ENCODE data around the gene CEMP1.

The CEMP1 gene

GRCh38 chr16:2528161-2529060, 2.8 kb downstream of the CEMP1 start:
- Histone ChIP-seq H3K9me3 (replicated peaks in 1 of 2; ENCODE audit: control insufficient read depth in 2 of 2, insufficient read depth in 1 of 2, low read depth in 1 of 2, low read length in 2 of 2) (no peaks in the 10 kb centered on the region), H3K4me2 (ENCODE audit: insufficient read depth, low read length, poor library complexity, severe bottlenecking) (no peak overlapping the region), H3K36me3 (replicated peaks in 1 of 2; ENCODE audit: control insufficient read depth in 2 of 2, insufficient read depth in 2 of 2, low read length in 2 of 2) (peaks cover 17 to 48% of the 10 kb centered on the region in 2 donors), H3K14ac (ENCODE audit: low read length) (no peak overlapping the region), H2BK120ac (ENCODE audit: low read depth, low read length) (no peak overlapping the region), H3K23ac (ENCODE audit: low read depth, low read length, poor library complexity) (peak overlapping the region; percentile 65), H3K4me3 (ENCODE audit: low read length in 2 of 2) (peak overlapping the region in 1 of 2 donors; percentile 13), H3K4ac (ENCODE audit: low read length) (no peak overlapping the region), H3K27me3 (ENCODE audit: control insufficient read depth in 3 of 3, insufficient read depth in 3 of 3, low read depth in 1 of 3, low read length in 3 of 3) (peaks cover 0 to 2% (median 0%) of the 10 kb centered on the region in 3 experiments), H2BK5ac (ENCODE audit: low read length) (peak overlapping the region; percentile 39), H3K27ac (replicated peaks; ENCODE audit: low read length) (no peak overlapping the region), H3K18ac (ENCODE audit: low read length) (no peak overlapping the region), H4K8ac (ENCODE audit: low read depth, low read length) (peak overlapping the region; percentile 65), H3K4me1 (ENCODE audit: control insufficient read depth in 2 of 2, insufficient read depth in 1 of 2, low read depth in 1 of 2, low read length in 2 of 2) (peaks cover 6 to 15% of the 10 kb centered on the region in 2 donors), H2AFZ (ENCODE audit: low read length) (no peak overlapping the region), H2BK12ac (ENCODE audit: low read length) (no peak overlapping the region), H2BK15ac (ENCODE audit: low read length) (no peak overlapping the region), H3K79me1 (ENCODE audit: low read depth, low read length) (peaks cover 7% of the 10 kb centered on the region), H3K9ac (ENCODE audit: low read depth, low read length, poor library complexity) (no peak overlapping the region), H4K91ac (ENCODE audit: low read depth, low read length, poor library complexity) (no peak overlapping the region), H2AK5ac (ENCODE audit: low read depth, low read length) (no peak overlapping the region)
- no peak for DNase-seq (ENCODE audit: low spot score)
- WGBS, 2 donors (ENCODE audit: extremely low coverage in 2 of 2, insufficient read length in 2 of 2, insufficient replicate concordance in 1 of 2) = no CpG with 5 or more reads among the region's 36 CpGs

- Histone ChIP-seq H2BK120ac (ENCODE audit: low read depth, low read length) (no peak overlapping the region), H3K9ac (ENCODE audit: low read depth, low read length, poor library complexity) (no peak overlapping the region), H3K4me2 (ENCODE audit: insufficient read depth, low read length, poor library complexity, severe bottlenecking) (no peak overlapping the region), H3K18ac (ENCODE audit: low read length) (no peak overlapping the region), H2BK5ac (ENCODE audit: low read length) (no peak overlapping the region), H4K8ac (ENCODE audit: low read depth, low read length) (peak overlapping the region; percentile 65), H4K91ac (ENCODE audit: low read depth, low read length, poor library complexity) (no peak overlapping the region), H2AFZ (ENCODE audit: low read length) (no peak overlapping the region), H3K9me3 (replicated peaks in 1 of 2; ENCODE audit: control insufficient read depth in 2 of 2, insufficient read depth in 1 of 2, low read depth in 1 of 2, low read length in 2 of 2) (no peaks in the 10 kb centered on the region), H3K4me3 (ENCODE audit: low read length in 2 of 2) (no peak overlapping the region), H3K79me1 (ENCODE audit: low read depth, low read length) (peaks cover 7% of the 10 kb centered on the region), H2BK15ac (ENCODE audit: low read length) (no peak overlapping the region), H3K27me3 (ENCODE audit: control insufficient read depth in 3 of 3, insufficient read depth in 3 of 3, low read depth in 1 of 3, low read length in 3 of 3) (peaks cover 0 to 1% (median 0%) of the 10 kb centered on the region in 3 experiments), H3K14ac (ENCODE audit: low read length) (no peak overlapping the region), H3K4me1 (ENCODE audit: control insufficient read depth in 2 of 2, insufficient read depth in 1 of 2, low read depth in 1 of 2, low read length in 2 of 2) (peaks cover 4 to 12% of the 10 kb centered on the region in 2 donors), H3K27ac (replicated peaks; ENCODE audit: low read length) (no peak overlapping the region), H3K36me3 (replicated peaks in 1 of 2; ENCODE audit: control insufficient read depth in 2 of 2, insufficient read depth in 2 of 2, low read length in 2 of 2) (peaks cover 17 to 53% of the 10 kb centered on the region in 2 donors), H3K23ac (ENCODE audit: low read depth, low read length, poor library complexity) (no peak overlapping the region), H2AK5ac (ENCODE audit: low read depth, low read length) (no peak overlapping the region), H3K4ac (ENCODE audit: low read length) (no peak overlapping the region), H2BK12ac (ENCODE audit: low read length) (no peak overlapping the region)
- no peak for DNase-seq (ENCODE audit: low spot score)
- WGBS, 2 donors (ENCODE audit: extremely low coverage in 2 of 2, insufficient read length in 2 of 2, insufficient replicate concordance in 1 of 2) = no CpG with 5 or more reads among the region's 24 CpGs
Observed at GRCh38 chr16:2527784-2528100, 3.5 kb downstream of the CEMP1 start.

- H3K18ac ChIP-seq (ENCODE audit: low read length) = no peak overlapping the region
- no peak overlapping the region for H3K4me2 ChIP-seq (ENCODE audit: insufficient read depth, low read length, poor library complexity, severe bottlenecking)
- peaks cover 3 to 8% of the 10 kb centered on the region in 2 donors for H3K4me1 ChIP-seq (ENCODE audit: control insufficient read depth in 2 of 2, insufficient read depth in 1 of 2, low read depth in 1 of 2, low read length in 2 of 2)
- no peak overlapping the region for H2AFZ ChIP-seq (ENCODE audit: low read length)
- H3K23ac ChIP-seq (ENCODE audit: low read depth, low read length, poor library complexity) = no peak overlapping the region
- H3K36me3 ChIP-seq (replicated peaks in 1 of 2; ENCODE audit: control insufficient read depth in 2 of 2, insufficient read depth in 2 of 2, low read length in 2 of 2) = peaks cover 17 to 54% of the 10 kb centered on the region in 2 donors
- H2BK5ac ChIP-seq (ENCODE audit: low read length) = peak overlapping the region; percentile 66
- no peak overlapping the region for H2BK120ac ChIP-seq (ENCODE audit: low read depth, low read length)
- no peak overlapping the region for H3K4me3 ChIP-seq (ENCODE audit: low read length in 2 of 2)
- peaks cover 7% of the 10 kb centered on the region for H3K79me1 ChIP-seq (ENCODE audit: low read depth, low read length)
- H3K27me3 ChIP-seq (ENCODE audit: control insufficient read depth in 3 of 3, insufficient read depth in 3 of 3, low read depth in 1 of 3, low read length in 3 of 3) = no peaks in the 10 kb centered on the region
- H3K4ac ChIP-seq (ENCODE audit: low read length) = no peak overlapping the region
- peak overlapping the region; percentile 43 for H4K8ac ChIP-seq (ENCODE audit: low read depth, low read length)
- no peak overlapping the region for H2BK12ac ChIP-seq (ENCODE audit: low read length)
- H2AK5ac ChIP-seq (ENCODE audit: low read depth, low read length) = no peak overlapping the region
- peak overlapping the region; percentile 44 for H3K9ac ChIP-seq (ENCODE audit: low read depth, low read length, poor library complexity)
- WGBS, 2 donors (ENCODE audit: extremely low coverage in 2 of 2, insufficient read length in 2 of 2, insufficient replicate concordance in 1 of 2) = no CpG with 5 or more reads among the region's 12 CpGs
- no peaks in the 10 kb centered on the region for H3K9me3 ChIP-seq (replicated peaks in 1 of 2; ENCODE audit: control insufficient read depth in 2 of 2, insufficient read depth in 1 of 2, low read depth in 1 of 2, low read length in 2 of 2)
- H3K27ac ChIP-seq (replicated peaks; ENCODE audit: low read length) = no peak overlapping the region
- H2BK15ac ChIP-seq (ENCODE audit: low read length) = no peak overlapping the region
- DNase-seq (ENCODE audit: low spot score) = no peak
- H3K14ac ChIP-seq (ENCODE audit: low read length) = no peak overlapping the region
- no peak overlapping the region for H4K91ac ChIP-seq (ENCODE audit: low read depth, low read length, poor library complexity)
Observed at GRCh38 chr16:2527071-2527783, 4.0 kb downstream of the CEMP1 start.

- Histone ChIP-seq H4K8ac (ENCODE audit: low read depth, low read length) (no peak overlapping the region), H3K14ac (ENCODE audit: low read length) (no peak overlapping the region), H3K4ac (ENCODE audit: low read length) (no peak overlapping the region), H3K4me2 (ENCODE audit: insufficient read depth, low read length, poor library complexity, severe bottlenecking) (no peak overlapping the region), H4K91ac (ENCODE audit: low read depth, low read length, poor library complexity) (no peak overlapping the region), H3K4me3 (ENCODE audit: low read length in 2 of 2) (no peak overlapping the region), H2BK15ac (ENCODE audit: low read length) (no peak overlapping the region), H3K27me3 (ENCODE audit: control insufficient read depth in 3 of 3, insufficient read depth in 3 of 3, low read depth in 1 of 3, low read length in 3 of 3) (no peaks in the 10 kb centered on the region), H3K18ac (ENCODE audit: low read length) (no peak overlapping the region), H3K23ac (ENCODE audit: low read depth, low read length, poor library complexity) (no peak overlapping the region), H3K9me3 (replicated peaks in 1 of 2; ENCODE audit: control insufficient read depth in 2 of 2, insufficient read depth in 1 of 2, low read depth in 1 of 2, low read length in 2 of 2) (no peaks in the 10 kb centered on the region), H3K9ac (ENCODE audit: low read depth, low read length, poor library complexity) (no peak overlapping the region), H3K36me3 (replicated peaks in 1 of 2; ENCODE audit: control insufficient read depth in 2 of 2, insufficient read depth in 2 of 2, low read length in 2 of 2) (peaks cover 19 to 57% of the 10 kb centered on the region in 2 donors), H2BK12ac (ENCODE audit: low read length) (no peak overlapping the region), H2BK120ac (ENCODE audit: low read depth, low read length) (no peak overlapping the region), H3K79me1 (ENCODE audit: low read depth, low read length) (peaks cover 9% of the 10 kb centered on the region), H3K4me1 (ENCODE audit: control insufficient read depth in 2 of 2, insufficient read depth in 1 of 2, low read depth in 1 of 2, low read length in 2 of 2) (peaks cover 2 to 3% of the 10 kb centered on the region in 2 donors), H3K27ac (replicated peaks; ENCODE audit: low read length) (no peak overlapping the region), H2BK5ac (ENCODE audit: low read length) (no peak overlapping the region), H2AK5ac (ENCODE audit: low read depth, low read length) (no peak overlapping the region), H2AFZ (ENCODE audit: low read length) (no peak overlapping the region)
- DNase-seq (ENCODE audit: low spot score) = no peak
- WGBS, 2 donors (ENCODE audit: extremely low coverage in 2 of 2, insufficient read length in 2 of 2, insufficient replicate concordance in 1 of 2) = no CpG with 5 or more reads among the region's 8 CpGs
Observed at GRCh38 chr16:2526135-2526534, 5.1 kb downstream of the CEMP1 start.

Data from neuronal stem cell (in vitro differentiated cells).